22Rv1 (cell line): ENCODE measurements around the gene PDZD4.

Experiments used
- ZFX ChIP-seq: fragments of 450-650 bp; IDR thresholded peaks from 2 replicates; pipeline ENCODE4 v1.6.1; 2017; ENCODE audit warnings: antibody characterized with exemption, borderline replicate concordance
- TF ChIP-seq, protein P1 (sequence below): fragments of 450-650 bp; IDR thresholded peaks from 2 replicates; pipeline ENCODE4 v1.5.1; 2017; ENCODE audit warnings: mild to moderate bottlenecking

DNA sequence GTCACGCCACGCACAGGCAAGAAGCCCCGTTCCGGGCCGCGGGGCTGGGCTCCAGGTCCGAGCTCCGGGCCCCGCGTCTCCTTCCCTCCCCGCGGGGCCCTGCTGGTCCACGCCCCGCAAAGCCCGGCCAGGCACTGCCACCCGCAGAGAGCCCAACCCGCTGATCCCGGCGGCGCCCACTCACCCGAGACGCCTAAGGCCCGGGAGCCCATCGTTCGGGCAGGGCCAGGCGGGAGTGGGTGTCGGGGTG is 870 bp downstream of the PDZD4 start:
- TF ChIP-seq, protein P1, sequence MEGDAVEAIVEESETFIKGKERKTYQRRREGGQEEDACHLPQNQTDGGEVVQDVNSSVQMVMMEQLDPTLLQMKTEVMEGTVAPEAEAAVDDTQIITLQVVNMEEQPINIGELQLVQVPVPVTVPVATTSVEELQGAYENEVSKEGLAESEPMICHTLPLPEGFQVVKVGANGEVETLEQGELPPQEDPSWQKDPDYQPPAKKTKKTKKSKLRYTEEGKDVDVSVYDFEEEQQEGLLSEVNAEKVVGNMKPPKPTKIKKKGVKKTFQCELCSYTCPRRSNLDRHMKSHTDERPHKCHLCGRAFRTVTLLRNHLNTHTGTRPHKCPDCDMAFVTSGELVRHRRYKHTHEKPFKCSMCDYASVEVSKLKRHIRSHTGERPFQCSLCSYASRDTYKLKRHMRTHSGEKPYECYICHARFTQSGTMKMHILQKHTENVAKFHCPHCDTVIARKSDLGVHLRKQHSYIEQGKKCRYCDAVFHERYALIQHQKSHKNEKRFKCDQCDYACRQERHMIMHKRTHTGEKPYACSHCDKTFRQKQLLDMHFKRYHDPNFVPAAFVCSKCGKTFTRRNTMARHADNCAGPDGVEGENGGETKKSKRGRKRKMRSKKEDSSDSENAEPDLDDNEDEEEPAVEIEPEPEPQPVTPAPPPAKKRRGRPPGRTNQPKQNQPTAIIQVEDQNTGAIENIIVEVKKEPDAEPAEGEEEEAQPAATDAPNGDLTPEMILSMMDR, result no peak
- TF ChIP-seq ZFX, result no peak
